Prostate gland (tissue), 2 donors: ENCODE data around the gene ESPN. TPM values are rescaled to one million over a fixed set of nuclear protein-coding genes. Genes with fewer than 3 reads are reported as not detected.

Source experiments
- DNase-seq: peaks from one replicate; pipeline ENCODE4 v3.0.0-alpha.2; 2019; ENCODE audit warnings: low spot score
- H3K27ac ChIP-seq, 2 donors: fragments of 200-600 bp; sonication (generic); 2 replicates each; pipeline ENCODE4 v1.5.1; 2017 to 2019
- H3K27me3 ChIP-seq: fragments of 200-600 bp; sonication (generic); replicated peaks from 2 replicates; pipeline ENCODE4 v1.5.1; 2019; ENCODE audit not compliant: insufficient read depth
- H3K36me3 ChIP-seq, 2 donors: fragments of 200-600 bp; sonication (generic); 1 replicate in 1 of 2; 2 replicates in 1 of 2; pipeline versions ENCODE4 v1.5.1 to v1.8.1; 2017 to 2019
- H3K4me1 ChIP-seq: fragments of 200-600 bp; sonication (generic); replicated peaks from 2 replicates; pipeline ENCODE4 v1.5.1; 2019
- H3K4me3 ChIP-seq, 2 donors: fragments of 200-600 bp; sonication (generic); 2 replicates each; pipeline ENCODE4 v1.5.1; 2017 to 2019
- H3K9me3 ChIP-seq: fragments of 200-600 bp; sonication (generic); 2 replicates; pipeline ENCODE4 v1.5.1; 2017
- CTCF ChIP-seq, 4 experiments: fragments of 200-600 bp in 2 of 4; fragments of 450-650 bp in 2 of 4; sonication (generic) in 2 of 4; IDR thresholded peaks; 1 replicate in 3 of 4; 2 replicates in 1 of 4; pipeline ENCODE4 v1.5.1; 2016 to 2019; ENCODE audit warnings: antibody characterized with exemption in 4 of 4, mild to moderate bottlenecking in 2 of 4, moderate library complexity in 2 of 4
- POLR2A ChIP-seq: fragments of 450-650 bp; IDR thresholded peaks from one replicate; pipeline ENCODE4 v1.6.1; 2016; ENCODE audit warnings: antibody characterized with exemption, mild to moderate bottlenecking
- POLR2AphosphoS5 ChIP-seq: sonication (generic); formaldehyde crosslinking; IDR thresholded peaks from one replicate; pipeline ENCODE4 v1.6.1; 2017; ENCODE audit warnings: antibody characterized with exemption
- WGBS: methylation state at CpG from one replicate; pipeline ENCODE4 v1.1.5; 2018; 5-methylcytosine and 5-hydroxymethylcytosine counted together
- intact Hi-C: fragments of 100-400 bp; cut with DNase I; formaldehyde crosslinking; loops from one replicate; pipeline ENCODE4 v1.14.2; 2022
- total RNA-seq, 2 donors: library from RNA; depleted of rRNA; stranded (reverse); fragments of >200 nt; gene quantifications; one replicate each; pipeline ENCODE4 v1.1.0, GENCODE V29; 2016

Gene ESPN
- total RNA-seq, 2 donors from 2014 or later: 19.7 to 257 TPM

GRCh38 chr1:6464915-6465314 lies 40.3 kb downstream of the ESPN start:
- 94% methylated on average over 5 of the region's 5 CpGs for WGBS
- Histone ChIP-seq H3K36me3 (no peaks in the 10 kb centered on the region), H3K27me3 (no peaks in the 10 kb centered on the region)

GRCh38 chr1:6465461-6466005 lies 41.0 kb downstream of the ESPN start:
- Histone ChIP-seq H3K36me3 (no peaks in the 10 kb centered on the region), H3K4me1 (no peaks in the 10 kb centered on the region), H3K4me3 (no peak overlapping the region), H3K9me3 (no peaks in the 10 kb centered on the region), H3K27me3 (no peaks in the 10 kb centered on the region), H3K27ac (no peak overlapping the region)
- intact Hi-C loops: no loop called here
- WGBS: 81% methylated on average over 16 of the region's 21 CpGs
- TF ChIP-seq POLR2A: no peak
- no peak for TF ChIP-seq CTCF (IDR thresholded peaks at IDR 0.05)
- TF ChIP-seq POLR2AphosphoS5: no peak
- DNase-seq: no peak

More at GRCh38 chr1:6464915-6465314, 40.3 kb downstream of the ESPN start:
- Histone ChIP-seq H3K27ac (no peak overlapping the region), H3K4me3 (no peak overlapping the region), H3K9me3 (no peaks in the 10 kb centered on the region), H3K4me1 (no peaks in the 10 kb centered on the region)
- intact Hi-C loops: no loop called here
- TF ChIP-seq POLR2AphosphoS5 (no peak), CTCF (IDR thresholded peaks at IDR 0.05) (no peak), POLR2A (no peak)
- DNase-seq: no peak

DNA sequence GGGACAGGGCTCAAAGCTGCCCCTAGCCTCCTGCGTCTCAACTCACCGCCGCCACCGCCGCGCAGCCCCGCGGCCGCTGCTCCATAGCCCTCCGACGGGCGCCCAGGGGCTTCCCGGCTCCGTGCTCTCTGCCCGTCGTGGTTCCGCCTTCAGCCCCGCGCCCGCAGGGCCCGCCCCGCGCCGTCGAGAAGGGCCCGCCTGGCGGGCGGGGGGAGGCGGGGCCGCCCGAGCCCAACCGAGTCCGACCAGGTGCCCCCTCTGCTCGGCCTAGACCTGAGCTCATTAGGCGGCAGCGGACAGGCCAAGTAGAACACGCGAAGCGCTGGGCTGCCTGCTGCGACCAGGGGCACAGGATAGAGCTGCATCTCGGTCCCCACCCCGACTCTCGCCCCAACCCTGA lies 41.4 kb downstream of the ESPN start, which contains the start of gene TNFRSF25:
TNFRSF25 (minus strand) TSS at position 151 of the 400 bp plus-strand sequence; CDS start at position 85, 66 bp downstream.
- DNase-seq: no peak
- H3K27ac ChIP-seq: no peak within 1 kb of the TSS
- no peaks in the 10 kb centered on the region for H3K27me3 ChIP-seq
- no peak for TF ChIP-seq POLR2AphosphoS5
- no peak for TF ChIP-seq CTCF (IDR thresholded peaks at IDR 0.05)
- no peak for TF ChIP-seq POLR2A
- H3K36me3 ChIP-seq: no peaks in the 10 kb centered on the region
- H3K9me3 ChIP-seq: no peaks in the 10 kb centered on the region
- 69% methylated on average over 19 of the region's 43 CpGs for WGBS
- no peak within 1 kb of the TSS for H3K4me3 ChIP-seq
- intact Hi-C loops: no loop called here
- no peaks in the 10 kb centered on the region for H3K4me1 ChIP-seq

GRCh38 chr1:6466751-6467150 lies 42.2 kb downstream of the ESPN start:
- H3K36me3 ChIP-seq: no peaks in the 10 kb centered on the region
- no peak for DNase-seq
- TF ChIP-seq POLR2A (no peak), POLR2AphosphoS5 (no peak), CTCF (IDR thresholded peaks at IDR 0.05) (no peak)
- H3K27ac ChIP-seq: no peak overlapping the region
- no peaks in the 10 kb centered on the region for H3K9me3 ChIP-seq
- no peaks in the 10 kb centered on the region for H3K27me3 ChIP-seq
- no peaks in the 10 kb centered on the region for H3K4me1 ChIP-seq
- intact Hi-C loops: no loop called here
- 95% methylated on average over 5 of the region's 5 CpGs for WGBS
- no peak overlapping the region for H3K4me3 ChIP-seq

GRCh38 chr1:6467224-6467623 lies 42.6 kb downstream of the ESPN start:
- H3K27me3 ChIP-seq: no peaks in the 10 kb centered on the region
- H3K9me3 ChIP-seq: no peaks in the 10 kb centered on the region
- intact Hi-C loops: no loop called here
- DNase-seq: no peak
- H3K36me3 ChIP-seq: no peaks in the 10 kb centered on the region
- WGBS: 92% methylated on average over 12 of the region's 12 CpGs
- H3K4me3 ChIP-seq: no peak overlapping the region
- TF ChIP-seq CTCF (IDR thresholded peaks at IDR 0.05): no peak
- no peak for TF ChIP-seq POLR2AphosphoS5
- TF ChIP-seq POLR2A: no peak
- H3K27ac ChIP-seq: no peak overlapping the region
- H3K4me1 ChIP-seq: no peaks in the 10 kb centered on the region
